HEK293T (cell line): ENCODE data around the gene FNBP1L.

Experiments used
- BHLHE40 ChIP-seq: fragments of 450-650 bp; IDR thresholded peaks from 2 replicates; pipeline ENCODE4 v1.6.1; 2016; ENCODE audit warnings: mild to moderate bottlenecking, moderate library complexity, borderline replicate concordance
- ELF4 ChIP-seq: fragments of 450-650 bp; IDR thresholded peaks from 2 replicates; pipeline ENCODE4 v1.6.1; 2017; ENCODE audit warnings: antibody characterized with exemption
- FOXA1 ChIP-seq: fragments of 450-650 bp; IDR thresholded peaks from 2 replicates; pipeline ENCODE4 v1.6.1; 2016; ENCODE audit warnings: mild to moderate bottlenecking
- FOXK2 ChIP-seq: fragments of 450-650 bp; IDR thresholded peaks from 2 replicates; pipeline ENCODE4 v1.6.1; 2016; ENCODE audit warnings: mild to moderate bottlenecking
- FOXM1 ChIP-seq: fragments of 450-650 bp; IDR thresholded peaks from 2 replicates; pipeline ENCODE4 v1.6.1; 2017; ENCODE audit warnings: mild to moderate bottlenecking, borderline replicate concordance
- HDGF ChIP-seq: fragments of 450-650 bp; IDR thresholded peaks from 2 replicates; pipeline ENCODE4 v1.6.1; 2017; ENCODE audit warnings: antibody characterized with exemption, borderline replicate concordance
- L3MBTL2 ChIP-seq: fragments of 450-650 bp; conservative IDR thresholded peaks from 2 replicates; pipeline ENCODE4 v1.6.1; 2016; ENCODE audit warnings: mild to moderate bottlenecking
- LEF1 ChIP-seq: fragments of 450-650 bp; IDR thresholded peaks from 2 replicates; pipeline ENCODE4 v1.6.1; 2017; ENCODE audit warnings: mild to moderate bottlenecking, borderline replicate concordance
- NFRKB ChIP-seq: fragments of 450-650 bp; IDR thresholded peaks from 2 replicates; pipeline ENCODE4 v1.6.1; 2016; ENCODE audit warnings: mild to moderate bottlenecking, moderate library complexity
- PKNOX1 ChIP-seq: fragments of 450-650 bp; IDR thresholded peaks from 2 replicates; pipeline ENCODE4 v1.6.1; 2016
- SP1 ChIP-seq: fragments of 450-650 bp; IDR thresholded peaks from 2 replicates; pipeline ENCODE4 v1.6.1; 2017
- SUZ12 ChIP-seq: fragments of 450-650 bp; IDR thresholded peaks from 2 replicates; pipeline ENCODE4 v1.6.1; 2016; ENCODE audit warnings: mild to moderate bottlenecking
- TARDBP ChIP-seq: fragments of 450-650 bp; IDR thresholded peaks from 2 replicates; pipeline ENCODE4 v1.6.1; 2016
- ZNF384 ChIP-seq: fragments of 450-650 bp; IDR thresholded peaks from 2 replicates; pipeline ENCODE4 v1.6.1; 2016

- TF ChIP-seq ZNF384, result no peak
- TF ChIP-seq L3MBTL2, result no peak
- no peak for TF ChIP-seq HDGF
- TF ChIP-seq BHLHE40, result no peak
- TF ChIP-seq TARDBP, result no peak
- no peak for TF ChIP-seq SP1
- no peak for TF ChIP-seq FOXM1
- no peak for TF ChIP-seq FOXA1
- TF ChIP-seq ELF4, result no peak
- no peak for TF ChIP-seq LEF1
- TF ChIP-seq SUZ12, result no peak
- TF ChIP-seq FOXK2, result no peak
- no peak for TF ChIP-seq PKNOX1
- no peak for TF ChIP-seq NFRKB
These were observed 98.4 kb downstream of the FNBP1L start for GRCh38 chr1:93546162-93546863.
